ENCODE results near the gene SLFN12.
"Not testable (repeated sequence)": the region's sequence is repeated elsewhere in the genome, so short reads cannot be mapped to it uniquely, and the experiment has no call there.

Gene SLFN12

GRCh38 chr17:35432176-35433074 lies at the start of gene SLFN12:
TSS of gene SLFN12 (minus strand) at chr17:35432500. CDS start at chr17:35423028, 9,472 bp downstream.
- DNase-seq (ENCODE audit: low read depth in 2 of 2), result no peak

- no peak for DNase-seq (ENCODE audit: low read depth in 2 of 2)
Observed at GRCh38 chr17:35479271-35479670, 47.0 kb upstream of the SLFN12 start.

GRCh38 chr17:35477248-35477647 lies 44.9 kb upstream of the SLFN12 start:
- no peak for DNase-seq (ENCODE audit: low read depth in 2 of 2)

GRCh38 chr17:35476283-35476820 lies 44.1 kb upstream of the SLFN12 start:
- DNase-seq (ENCODE audit: low read depth in 2 of 2), result no peak

GRCh38 chr17:35468475-35468874 lies 36.2 kb upstream of the SLFN12 start:
- no peak for DNase-seq (ENCODE audit: low read depth in 2 of 2)

GRCh38 chr17:35467824-35468223 lies 35.5 kb upstream of the SLFN12 start:
- no peak for DNase-seq (ENCODE audit: low read depth in 2 of 2)

GRCh38 chr17:35460354-35460851 lies 28.1 kb upstream of the SLFN12 start:
- no peak for DNase-seq (ENCODE audit: low read depth in 2 of 2)

- not testable (repeated sequence) for DNase-seq (ENCODE audit: low read depth in 2 of 2)
Observed at GRCh38 chr17:35454035-35454434, 21.7 kb upstream of the SLFN12 start.

GRCh38 chr17:35453171-35453570 lies 20.9 kb upstream of the SLFN12 start:
- DNase-seq (ENCODE audit: low read depth in 2 of 2), result no peak

- no peak for DNase-seq (ENCODE audit: low read depth in 2 of 2)
Observed at GRCh38 chr17:35449371-35449931, 17.2 kb upstream of the SLFN12 start.

- DNase-seq (ENCODE audit: low read depth in 2 of 2), result no peak
Observed at GRCh38 chr17:35448899-35449227, 16.6 kb upstream of the SLFN12 start.

- DNase-seq (ENCODE audit: low read depth in 2 of 2), result peak; percentile 63 to 68
Observed at GRCh38 chr17:35448214-35448898, 16.1 kb upstream of the SLFN12 start, which contains the start of gene SLFN13. TSS of gene SLFN13 (minus strand) at chr17:35448766. CDS start at chr17:35445680, 3,086 bp downstream.

- DNase-seq (ENCODE audit: low read depth in 2 of 2), result no peak
Observed at GRCh38 chr17:35447499-35447898, 15.2 kb upstream of the SLFN12 start.

- DNase-seq (ENCODE audit: low read depth in 2 of 2), result no peak
Observed at GRCh38 chr17:35438433-35438832, 6.1 kb upstream of the SLFN12 start.

GRCh38 chr17:35433075-35433894 lies 985 bp upstream of the SLFN12 start:
- peak; percentile 37 to 42 for DNase-seq (ENCODE audit: low read depth in 2 of 2)

- DNase-seq (ENCODE audit: low read depth in 2 of 2), result no peak
Observed at GRCh38 chr17:35429702-35430101, 2.6 kb downstream of the SLFN12 start.

- DNase-seq (ENCODE audit: low read depth in 2 of 2), result no peak
Observed at GRCh38 chr17:35428229-35428628, 4.1 kb downstream of the SLFN12 start.

GRCh38 chr17:35423761-35424160 lies 8.5 kb downstream of the SLFN12 start:
- no peak for DNase-seq (ENCODE audit: low read depth in 2 of 2)

GRCh38 chr17:35421069-35421468 lies 11.2 kb downstream of the SLFN12 start:
- DNase-seq (ENCODE audit: low read depth in 2 of 2), result not testable (repeated sequence)

- DNase-seq (ENCODE audit: low read depth in 2 of 2), result no peak
Observed at GRCh38 chr17:35416659-35417058, 15.6 kb downstream of the SLFN12 start.

- not testable (repeated sequence) for DNase-seq (ENCODE audit: low read depth in 2 of 2)
Observed at GRCh38 chr17:35414707-35415106, 17.6 kb downstream of the SLFN12 start.
